ENCODE measurements around the gene SV2C. TPM values are rescaled to one million over a fixed set of nuclear protein-coding genes. Genes with fewer than 3 reads are reported as not detected.

The SV2C gene, protein sequence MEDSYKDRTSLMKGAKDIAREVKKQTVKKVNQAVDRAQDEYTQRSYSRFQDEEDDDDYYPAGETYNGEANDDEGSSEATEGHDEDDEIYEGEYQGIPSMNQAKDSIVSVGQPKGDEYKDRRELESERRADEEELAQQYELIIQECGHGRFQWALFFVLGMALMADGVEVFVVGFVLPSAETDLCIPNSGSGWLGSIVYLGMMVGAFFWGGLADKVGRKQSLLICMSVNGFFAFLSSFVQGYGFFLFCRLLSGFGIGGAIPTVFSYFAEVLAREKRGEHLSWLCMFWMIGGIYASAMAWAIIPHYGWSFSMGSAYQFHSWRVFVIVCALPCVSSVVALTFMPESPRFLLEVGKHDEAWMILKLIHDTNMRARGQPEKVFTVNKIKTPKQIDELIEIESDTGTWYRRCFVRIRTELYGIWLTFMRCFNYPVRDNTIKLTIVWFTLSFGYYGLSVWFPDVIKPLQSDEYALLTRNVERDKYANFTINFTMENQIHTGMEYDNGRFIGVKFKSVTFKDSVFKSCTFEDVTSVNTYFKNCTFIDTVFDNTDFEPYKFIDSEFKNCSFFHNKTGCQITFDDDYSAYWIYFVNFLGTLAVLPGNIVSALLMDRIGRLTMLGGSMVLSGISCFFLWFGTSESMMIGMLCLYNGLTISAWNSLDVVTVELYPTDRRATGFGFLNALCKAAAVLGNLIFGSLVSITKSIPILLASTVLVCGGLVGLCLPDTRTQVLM
- total RNA-seq (2016; rRNA removed; fragmentation: Illumina TruSeq; extraction: Trizol) (not detected in 2 replicates), polyA plus RNA-seq (2011; rRNA removed) (not detected in 2 replicates), polyA minus RNA-seq (2011; rRNA and poly(A)+ RNA removed; ENCODE audit: low replicate concordance) (not detected in 2 replicates), Bru-seq, nascent RNA (percentile 1 among the genes with signal in this experiment), BruChase-seq, experiment 1, labeled RNA remaining after a 6-hour chase (percentile 0 among the genes with signal in this experiment), BruChase-seq, experiment 2, labeled RNA remaining after a 2-hour chase (percentile 1 among the genes with signal in this experiment)
- total RNA-seq (2016; cell fraction: cytosol; rRNA removed; fragmentation: Illumina TruSeq; extraction: Trizol; ENCODE audit: low read depth): not detected in 2 replicates
- not detected in 2 replicates for total RNA-seq (2016; cell fraction: insoluble cytoplasmic fraction; rRNA removed; fragmentation: Illumina TruSeq; extraction: Trizol)
- total RNA-seq (2016; cell fraction: membrane; rRNA removed; fragmentation: Illumina TruSeq; extraction: Trizol): not detected in 2 replicates
- total RNA-seq (2016; cell fraction: nucleus; rRNA removed; fragmentation: Illumina TruSeq; extraction: Trizol): not detected in 2 replicates
- not detected in 2 replicates for polyA plus RNA-seq (2011; cell fraction: cytosol; rRNA removed)
- not detected in 2 replicates for polyA plus RNA-seq (2011; cell fraction: nucleus; rRNA removed)
- polyA plus RNA-seq (2012): not detected in 2 replicates
- polyA plus RNA-seq (2016; cell fraction: cytosol; fragmentation: Illumina TruSeq; extraction: Trizol; ENCODE audit: low read depth): not detected in 2 replicates
- polyA plus RNA-seq (2016; cell fraction: insoluble cytoplasmic fraction; fragmentation: Illumina TruSeq; extraction: Trizol; ENCODE audit: low read depth): not detected in 2 replicates
- polyA plus RNA-seq (2016; cell fraction: membrane; fragmentation: Illumina TruSeq; extraction: Trizol; ENCODE audit: low read depth): not detected in 2 replicates
- polyA plus RNA-seq (2016; cell fraction: nucleus; fragmentation: Illumina TruSeq; extraction: Trizol; ENCODE audit: insufficient read depth, low read depth): not detected in 2 replicates
- polyA minus RNA-seq (2011; cell fraction: cytosol; rRNA and poly(A)+ RNA removed): not detected in 2 replicates
- polyA minus RNA-seq (2011; cell fraction: nucleus; rRNA and poly(A)+ RNA removed): under 0.01 TPM in 1 of 2 replicates, not detected in the other
- long read RNA-seq, experiment 1: 0 reads
- long read RNA-seq, experiment 2: 0 reads

GRCh38 chr5:76082772-76083554 lies at the start of gene SV2C:
SV2C (plus strand) TSS chr5:76083383; CDS start chr5:76131751, 48,368 bp downstream.
- intact Hi-C loops (cut with micrococcal nuclease; ENCODE audit: unreplicated experiment): no loop called here
- Histone ChIP-seq H3K79me2 (ENCODE audit: insufficient read depth, low read length) (no peaks in the 10 kb centered on the region), H3K9me3 (ENCODE audit: low read length) (no peaks in the 10 kb centered on the region), H3K27me3 (ENCODE audit: control insufficient read depth in 1 of 2, insufficient read depth in 2 of 2, low read length in 2 of 2) (peaks cover 5 to 40% of the 10 kb centered on the region in 2 experiments; a peak in 3 of 5 replicates), H3K4me2 (ENCODE audit: low read depth, low read length) (no peak within 1 kb of the TSS), H3K4me1 (ENCODE audit: insufficient read depth, low read length) (no peaks in the 10 kb centered on the region), H4K20me1 (ENCODE audit: insufficient read depth, low read length) (no peaks in the 10 kb centered on the region), H2AFZ (ENCODE audit: low read length) (no peak within 1 kb of the TSS), H3K36me3 (replicated peaks in 1 of 2; ENCODE audit: control insufficient read depth in 1 of 2, insufficient read depth in 2 of 2, low read length in 2 of 2) (no peaks in the 10 kb centered on the region), H3K27ac (ENCODE audit: extremely low read length, insufficient read depth, low read length) (no peak within 1 kb of the TSS), H3K4me3 (replicated peaks in 1 of 3; ENCODE audit: insufficient read depth in 1 of 3, low read depth in 2 of 3, low read length in 3 of 3) (no peak within 1 kb of the TSS), H3K9ac (ENCODE audit: insufficient read depth, low read depth, low read length) (no peak within 1 kb of the TSS)
- WGBS (ENCODE audit: low lambda C conversion rate): 0% methylated on average over 9 of the region's 63 CpGs
- ATAC-seq (peak; percentile 76), DNase-seq (ENCODE audit: low spot score) (no peak), FAIRE-seq (no peak)
- POLR2A ChIA-PET: no interaction called here
- no peak for TF ChIP-seq ZNF672 (CRISPR knock-in tag; IDR thresholded peaks at IDR 0.05)
- no peak for TF ChIP-seq HNRNPK (IDR thresholded peaks at IDR 0.05; ENCODE audit: low read depth, low read length, poor library complexity, severe bottlenecking)
- TF ChIP-seq, protein P1, sequence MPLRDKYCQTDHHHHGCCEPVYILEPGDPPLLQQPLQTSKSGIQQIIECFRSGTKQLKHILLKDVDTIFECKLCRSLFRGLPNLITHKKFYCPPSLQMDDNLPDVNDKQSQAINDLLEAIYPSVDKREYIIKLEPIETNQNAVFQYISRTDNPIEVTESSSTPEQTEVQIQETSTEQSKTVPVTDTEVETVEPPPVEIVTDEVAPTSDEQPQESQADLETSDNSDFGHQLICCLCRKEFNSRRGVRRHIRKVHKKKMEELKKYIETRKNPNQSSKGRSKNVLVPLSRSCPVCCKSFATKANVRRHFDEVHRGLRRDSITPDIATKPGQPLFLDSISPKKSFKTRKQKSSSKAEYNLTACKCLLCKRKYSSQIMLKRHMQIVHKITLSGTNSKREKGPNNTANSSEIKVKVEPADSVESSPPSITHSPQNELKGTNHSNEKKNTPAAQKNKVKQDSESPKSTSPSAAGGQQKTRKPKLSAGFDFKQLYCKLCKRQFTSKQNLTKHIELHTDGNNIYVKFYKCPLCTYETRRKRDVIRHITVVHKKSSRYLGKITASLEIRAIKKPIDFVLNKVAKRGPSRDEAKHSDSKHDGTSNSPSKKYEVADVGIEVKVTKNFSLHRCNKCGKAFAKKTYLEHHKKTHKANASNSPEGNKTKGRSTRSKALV (CRISPR knock-in tag; IDR thresholded peaks at IDR 0.05): 0 out of 2 replicates have a peak, but pooled peaks have one; percentile 69
- no peak for TF ChIP-seq ZNF609 (CRISPR knock-in tag; IDR thresholded peaks at IDR 0.05; ENCODE audit: borderline replicate concordance)
- TF ChIP-seq ZNF263 (CRISPR knock-in tag; IDR thresholded peaks at IDR 0.05): 0 out of 2 replicates have a peak, but pooled peaks have one; percentile 23
- in situ Hi-C loops (cut with HindIII; ENCODE audit: extremely low pct_ligation_motif_present, low pct_unique_long_range_greater_than_20kb): no loop called here
- BruUV-seq (replicated peaks): no TSS peak
- CTCF ChIA-PET (ENCODE audit: low intra/inter-chr PET ratio, low total read pairs): no interaction called here
